Measurements from ENCODE around the gene TSHZ2. TPM values are rescaled to one million over a fixed set of nuclear protein-coding genes. Genes with fewer than 3 reads are reported as not detected.

Gene TSHZ2
- total RNA-seq, 2 experiments from 2014 or later: 0.38 to 0.54 TPM

GRCh38 chr20:53448426-53448825 is 476.3 kb downstream of the TSHZ2 start:
- H3K27me3 Mint-ChIP-seq: no peaks in the 10 kb centered on the region
- H3K9me3 Mint-ChIP-seq: peaks cover 34% of the 10 kb centered on the region
- no peak for ATAC-seq
- DNase-seq: no peak
- CTCF ChIA-PET: no interaction called here
- H3K27ac Mint-ChIP-seq: no peak overlapping the region
- H3K4me1 Mint-ChIP-seq (ENCODE audit: low read depth): no peaks in the 10 kb centered on the region
- H3K36me3 Mint-ChIP-seq (ENCODE audit: low read depth): peaks cover 6% of the 10 kb centered on the region
- H3K4me3 Mint-ChIP-seq: no peak overlapping the region
- intact Hi-C loops (cut with micrococcal nuclease): no loop called here
- TF ChIP-seq CTCF (IDR thresholded peaks at IDR 0.05): no peak
- POLR2A ChIA-PET: no interaction called here

GRCh38 chr20:53448875-53449274 is 476.7 kb downstream of the TSHZ2 start:
- Mint-ChIP-seq H3K27me3 (no peaks in the 10 kb centered on the region), H3K36me3 (ENCODE audit: low read depth) (peaks cover 6% of the 10 kb centered on the region), H3K9me3 (peaks cover 34% of the 10 kb centered on the region), H3K4me1 (ENCODE audit: low read depth) (no peaks in the 10 kb centered on the region), H3K4me3 (no peak overlapping the region), H3K27ac (no peak overlapping the region)
- intact Hi-C loops (cut with micrococcal nuclease): no loop called here
- DNase-seq (no peak), ATAC-seq (no peak)
- no peak for TF ChIP-seq CTCF (IDR thresholded peaks at IDR 0.05)
- CTCF ChIA-PET: no interaction called here
- POLR2A ChIA-PET: no interaction called here

- intact Hi-C loops (cut with micrococcal nuclease): no loop called here
- ChIA-PET CTCF (no interaction called here), POLR2A (no interaction called here)
- Mint-ChIP-seq H3K9me3 (peaks cover 33% of the 10 kb centered on the region), H3K27me3 (no peaks in the 10 kb centered on the region), H3K4me1 (ENCODE audit: low read depth) (no peaks in the 10 kb centered on the region), H3K36me3 (ENCODE audit: low read depth) (peaks cover 4% of the 10 kb centered on the region), H3K27ac (no peak overlapping the region), H3K4me3 (no peak overlapping the region)
- no peak for ATAC-seq
- no peak for TF ChIP-seq CTCF (IDR thresholded peaks at IDR 0.05)
- DNase-seq: no peak
Measured at GRCh38 chr20:53453076-53453475, 480.9 kb downstream of the TSHZ2 start.

GRCh38 chr20:53454675-53455276 is 482.6 kb downstream of the TSHZ2 start:
- Mint-ChIP-seq H3K4me1 (ENCODE audit: low read depth) (no peaks in the 10 kb centered on the region), H3K27me3 (no peaks in the 10 kb centered on the region), H3K9me3 (peaks cover 19% of the 10 kb centered on the region), H3K27ac (no peak overlapping the region), H3K36me3 (ENCODE audit: low read depth) (peaks cover under 1% of the 10 kb centered on the region), H3K4me3 (no peak overlapping the region)
- ChIA-PET CTCF (no interaction called here), POLR2A (no interaction called here)
- ATAC-seq (no peak), DNase-seq (no peak)
- no peak for TF ChIP-seq CTCF (IDR thresholded peaks at IDR 0.05)
- intact Hi-C loops (cut with micrococcal nuclease): no loop called here

GRCh38 chr20:53463101-53463972 is 491.2 kb downstream of the TSHZ2 start:
- DNase-seq: no peak
- Mint-ChIP-seq H3K27ac (no peak overlapping the region), H3K9me3 (no peaks in the 10 kb centered on the region), H3K4me3 (no peak overlapping the region), H3K4me1 (ENCODE audit: low read depth) (no peaks in the 10 kb centered on the region), H3K27me3 (no peaks in the 10 kb centered on the region), H3K36me3 (ENCODE audit: low read depth) (no peaks in the 10 kb centered on the region)
- ATAC-seq: no peak
- POLR2A ChIA-PET: no interaction called here
- no peak for TF ChIP-seq CTCF (IDR thresholded peaks at IDR 0.05)
- intact Hi-C loops (cut with micrococcal nuclease): no loop called here
- CTCF ChIA-PET: no interaction called here
